Astrocyte of the spinal cord (primary cell): ENCODE data around the gene SF3A1.
A peak's percentile ranks its signal among the peaks of the same experiment; 100 is the strongest.

ENCODE experiments used
- DNase-seq: peaks from one replicate; pipeline ENCODE4 v3.0.0; 2011; ENCODE audit warnings: low read depth, low spot score
- H3K4me3 ChIP-seq: 2 replicates; pipeline ENCODE4 v1.5.1; 2011; ENCODE audit warnings: low read depth, mild to moderate bottlenecking, low read length, moderate library complexity
- in situ Hi-C: cut with HindIII; loops from 2 replicates; pipeline ENCODE4 v1.10.0; 2017; ENCODE audit warnings: low sequenced_read_pairs
- TF ChIP-seq, protein P1 (sequence below): IDR thresholded peaks from 2 replicates; pipeline ENCODE4 v1.5.1; 2012; ENCODE audit warnings: low read depth, mild to moderate bottlenecking, low read length, inconsistent platforms

Gene SF3A1

GRCh38 chr22:30400159-30400558 lies 43.5 kb upstream of the SF3A1 start:
- in situ Hi-C loops, result no loop called here
- TF ChIP-seq, protein P1, sequence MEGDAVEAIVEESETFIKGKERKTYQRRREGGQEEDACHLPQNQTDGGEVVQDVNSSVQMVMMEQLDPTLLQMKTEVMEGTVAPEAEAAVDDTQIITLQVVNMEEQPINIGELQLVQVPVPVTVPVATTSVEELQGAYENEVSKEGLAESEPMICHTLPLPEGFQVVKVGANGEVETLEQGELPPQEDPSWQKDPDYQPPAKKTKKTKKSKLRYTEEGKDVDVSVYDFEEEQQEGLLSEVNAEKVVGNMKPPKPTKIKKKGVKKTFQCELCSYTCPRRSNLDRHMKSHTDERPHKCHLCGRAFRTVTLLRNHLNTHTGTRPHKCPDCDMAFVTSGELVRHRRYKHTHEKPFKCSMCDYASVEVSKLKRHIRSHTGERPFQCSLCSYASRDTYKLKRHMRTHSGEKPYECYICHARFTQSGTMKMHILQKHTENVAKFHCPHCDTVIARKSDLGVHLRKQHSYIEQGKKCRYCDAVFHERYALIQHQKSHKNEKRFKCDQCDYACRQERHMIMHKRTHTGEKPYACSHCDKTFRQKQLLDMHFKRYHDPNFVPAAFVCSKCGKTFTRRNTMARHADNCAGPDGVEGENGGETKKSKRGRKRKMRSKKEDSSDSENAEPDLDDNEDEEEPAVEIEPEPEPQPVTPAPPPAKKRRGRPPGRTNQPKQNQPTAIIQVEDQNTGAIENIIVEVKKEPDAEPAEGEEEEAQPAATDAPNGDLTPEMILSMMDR, result no peak
- DNase-seq, result no peak
- H3K4me3 ChIP-seq, result no peak overlapping the region

DNA sequence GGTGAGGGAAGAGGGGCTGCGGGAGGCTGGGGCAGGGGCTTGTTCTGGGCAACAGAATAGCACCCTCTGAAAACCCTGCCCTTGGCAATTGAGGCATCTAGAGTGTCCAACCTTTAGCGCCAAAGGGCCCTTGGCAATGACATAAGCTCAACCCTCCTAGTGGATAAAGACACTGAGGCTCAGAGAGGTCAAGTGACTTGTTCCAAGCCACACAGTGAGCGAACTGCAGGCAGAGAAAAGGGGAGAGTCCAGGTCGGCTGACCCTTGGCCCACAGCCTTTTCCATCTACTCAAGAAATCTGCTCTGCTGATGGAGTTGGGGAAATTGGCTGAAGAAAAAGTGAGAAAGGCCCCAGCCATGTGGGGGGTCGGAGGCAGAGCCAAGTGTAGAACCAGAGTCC lies 43.0 kb upstream of the SF3A1 start:
- TF ChIP-seq, protein P1, result no peak
- DNase-seq, result no peak
- H3K4me3 ChIP-seq, result no peak overlapping the region
- in situ Hi-C loops, result no loop called here

- no peak for DNase-seq
Observed at GRCh38 chr22:30398685-30399680, 42.3 kb upstream of the SF3A1 start.

GRCh38 chr22:30397656-30398635 lies 41.3 kb upstream of the SF3A1 start:
- in situ Hi-C loops, result no loop called here
- peak overlapping the region; percentile 74 for H3K4me3 ChIP-seq
- no peak for DNase-seq
- TF ChIP-seq, protein P1, result no peak

More at GRCh38 chr22:30398685-30399680, 42.3 kb upstream of the SF3A1 start:
- H3K4me3 ChIP-seq, result peak overlapping the region; percentile 74
- in situ Hi-C loops, result no loop called here
- TF ChIP-seq, protein P1, result no peak

GRCh38 chr22:30396871-30397655 lies 40.4 kb upstream of the SF3A1 start, which contains the start of gene SEC14L2:
SEC14L2 (plus strand) TSS chr22:30397018; CDS start chr22:30397117, 99 bp downstream.
- peak within 1 kb of the TSS; percentile 74 for H3K4me3 ChIP-seq
- TF ChIP-seq, protein P1, result no peak
- in situ Hi-C loops, result no loop called here
- DNase-seq, result peak; percentile 38

DNA sequence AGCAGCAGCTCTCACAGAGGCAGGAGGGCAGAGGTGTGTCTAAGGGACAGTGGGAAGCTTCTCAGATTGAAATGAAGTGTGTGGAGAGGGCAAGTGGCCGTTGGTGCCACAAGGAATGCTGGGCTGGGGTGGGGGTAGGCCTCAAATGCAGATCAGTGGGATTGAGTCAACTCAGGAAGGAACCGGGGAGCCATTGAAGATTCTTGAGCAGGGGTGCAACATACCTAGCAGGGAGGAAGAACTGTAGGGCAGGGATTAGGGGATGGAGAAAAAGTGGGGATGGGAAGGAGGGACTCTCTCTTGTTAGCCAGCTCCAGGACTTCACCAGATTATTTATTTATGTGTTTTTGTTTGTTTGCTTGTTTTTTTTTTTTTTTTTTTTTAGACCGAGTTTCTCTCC lies 37.2 kb upstream of the SF3A1 start:
- in situ Hi-C loops, result no loop called here
- no peak overlapping the region for H3K4me3 ChIP-seq
- TF ChIP-seq, protein P1, result no peak
- no peak for DNase-seq
